ENCODE measurements around the gene EFHC1. TPM values are rescaled to one million over a fixed set of nuclear protein-coding genes. Genes with fewer than 3 reads are reported as not detected.

EFHC1 gene
- total and polyA plus RNA-seq, 2 donors (not counting 1 experiment from before 2014, with no cell fraction given), result 19.4 to 34.8 TPM

GRCh38 chr6:52507557-52508260 lies 87.6 kb downstream of the EFHC1 start:
- no peaks in the 10 kb centered on the region for H3K79me2 ChIP-seq (ENCODE audit: control insufficient read depth, insufficient read depth, low read length)
- no peaks in the 10 kb centered on the region for H3K27me3 Mint-ChIP-seq
- no peaks in the 10 kb centered on the region for H4K20me1 ChIP-seq (ENCODE audit: control insufficient read depth, insufficient read depth, low read length, poor library complexity, severe bottlenecking)
- no peak overlapping the region for H2AFZ ChIP-seq (ENCODE audit: insufficient read depth, low read depth, low read length, poor library complexity, severe bottlenecking)
- TF ChIP-seq CTCF (IDR thresholded peaks at IDR 0.05) (no peak), EZH2 (IDR thresholded peaks at IDR 0.05; ENCODE audit: borderline replicate concordance, insufficient read depth, low read depth, low read length, poor library complexity, severe bottlenecking) (no peak)
- H3K9me3 ChIP-seq (ENCODE audit: control extremely low read depth in 1 of 3, control insufficient read depth in 2 of 3, insufficient read depth in 1 of 3, low read length in 2 of 3), result no peaks in the 10 kb centered on the region
- no peak overlapping the region for H3K4me2 ChIP-seq (replicated peaks; ENCODE audit: low read depth, low read length, poor library complexity, severe bottlenecking)
- DNase-seq (no peak), ATAC-seq (ENCODE audit: low read depth) (no peak)
- WGBS (ENCODE audit: insufficient coverage), result 100% methylated on average over 2 of the region's 3 CpGs
- H3K27ac Mint-ChIP-seq, result no peak overlapping the region
- ChIA-PET POLR2A (no interaction called here), CTCF (interaction anchor here (1.0 to 2.3 kb wide), 7 partner anchors 10 to 156 kb away, joined by 3 to 22 read pairs (median 4); partner anchors contain the start of gene EFHC1)
- no peak overlapping the region for H3K4me3 Mint-ChIP-seq
- H3K4me3 ChIP-seq (ENCODE audit: control extremely low read depth in 1 of 5, extremely low read depth in 1 of 5, insufficient read depth in 1 of 5, low read depth in 2 of 5, low read length in 4 of 5), result no peak overlapping the region
- H3K9ac ChIP-seq (ENCODE audit: low read length), result no peak overlapping the region
- peaks cover 0 to 9% of the 10 kb centered on the region in 2 donors for H3K4me1 ChIP-seq (ENCODE audit: control insufficient read depth in 2 of 2, insufficient read depth in 2 of 2, low read length in 2 of 2)
- H3K9me3 Mint-ChIP-seq (ENCODE audit: insufficient read depth), result no peaks in the 10 kb centered on the region
- intact Hi-C loops (cut with micrococcal nuclease), result no loop called here
- H3K4me1 Mint-ChIP-seq, result peaks cover 2% of the 10 kb centered on the region
- H3K27ac ChIP-seq (ENCODE audit: low read length in 2 of 2), result no peak overlapping the region
- no peaks in the 10 kb centered on the region for H3K27me3 ChIP-seq (replicated peaks in 1 of 4; ENCODE audit: control extremely low read depth in 1 of 4, control insufficient read depth in 3 of 4, insufficient read depth in 4 of 4, low read length in 3 of 4)
- H3K36me3 ChIP-seq (replicated peaks in 1 of 2; ENCODE audit: control extremely low read depth in 1 of 2, control insufficient read depth in 1 of 2, extremely low read depth in 1 of 2, insufficient read depth in 2 of 2, low read length in 1 of 2), result peaks cover 0 to 50% of the 10 kb centered on the region in 2 experiments

GRCh38 chr6:52508261-52508739 lies 88.2 kb downstream of the EFHC1 start:
- H3K4me3 Mint-ChIP-seq, result no peak overlapping the region

More at GRCh38 chr6:52508261-52508739, 88.2 kb downstream of the EFHC1 start:
- Histone ChIP-seq H3K36me3 (replicated peaks in 1 of 2; ENCODE audit: control extremely low read depth in 1 of 2, control insufficient read depth in 1 of 2, extremely low read depth in 1 of 2, insufficient read depth in 2 of 2, low read length in 1 of 2) (peaks cover 0 to 49% of the 10 kb centered on the region in 2 experiments), H3K9ac (ENCODE audit: low read length) (no peak overlapping the region), H2AFZ (ENCODE audit: insufficient read depth, low read depth, low read length, poor library complexity, severe bottlenecking) (no peak overlapping the region), H3K4me3 (ENCODE audit: control extremely low read depth in 1 of 5, extremely low read depth in 1 of 5, insufficient read depth in 1 of 5, low read depth in 2 of 5, low read length in 4 of 5) (no peak overlapping the region), H3K27ac (ENCODE audit: low read length in 2 of 2) (no peak overlapping the region), H3K4me1 (ENCODE audit: control insufficient read depth in 2 of 2, insufficient read depth in 2 of 2, low read length in 2 of 2) (peaks cover 0 to 9% of the 10 kb centered on the region in 2 donors), H4K20me1 (ENCODE audit: control insufficient read depth, insufficient read depth, low read length, poor library complexity, severe bottlenecking) (no peaks in the 10 kb centered on the region), H3K79me2 (ENCODE audit: control insufficient read depth, insufficient read depth, low read length) (no peaks in the 10 kb centered on the region), H3K4me2 (replicated peaks; ENCODE audit: low read depth, low read length, poor library complexity, severe bottlenecking) (no peak overlapping the region), H3K9me3 (ENCODE audit: control extremely low read depth in 1 of 3, control insufficient read depth in 2 of 3, insufficient read depth in 1 of 3, low read length in 2 of 3) (no peaks in the 10 kb centered on the region), H3K27me3 (replicated peaks in 1 of 4; ENCODE audit: control extremely low read depth in 1 of 4, control insufficient read depth in 3 of 4, insufficient read depth in 4 of 4, low read length in 3 of 4) (no peaks in the 10 kb centered on the region)
- Mint-ChIP-seq H3K27me3 (no peaks in the 10 kb centered on the region), H3K27ac (no peak overlapping the region), H3K4me1 (peaks cover 2% of the 10 kb centered on the region), H3K9me3 (ENCODE audit: insufficient read depth) (no peaks in the 10 kb centered on the region)
- no peak for ATAC-seq (ENCODE audit: low read depth)
- intact Hi-C loops (cut with micrococcal nuclease), result no loop called here
- 95% methylated on average over 2 of the region's 5 CpGs for WGBS (ENCODE audit: insufficient coverage)
- DNase-seq, result no peak
- ChIA-PET CTCF (interaction anchor here (1.0 to 1.3 kb wide), 3 partner anchors 89 to 108 kb away, joined by 3 to 4 read pairs (median 4); no protein-coding TSS in a partner anchor), POLR2A (interaction anchor here (0.8 kb wide), 1 partner anchor 14 kb away, joined by 3 read pairs; no protein-coding TSS in a partner anchor)
- TF ChIP-seq CTCF (IDR thresholded peaks at IDR 0.05) (no peak), EZH2 (IDR thresholded peaks at IDR 0.05; ENCODE audit: borderline replicate concordance, insufficient read depth, low read depth, low read length, poor library complexity, severe bottlenecking) (no peak)

All from B cell (primary cell).